Epithelial cell of esophagus (primary cell): ENCODE results near the gene SPPL3.
A peak's percentile ranks its signal among the peaks of the same experiment; 100 is the strongest.

ENCODE experiments used
- DNase-seq: peaks from one replicate; pipeline ENCODE4 v3.0.0; 2010; ENCODE audit warnings: low read depth
- H3K4me3 ChIP-seq: 2 replicates; pipeline ENCODE4 v1.5.1; 2011; ENCODE audit warnings: mild to moderate bottlenecking, low read length, control low read depth
- CTCF ChIP-seq: IDR thresholded peaks from 2 replicates; pipeline ENCODE4 v1.5.1; 2011; ENCODE audit warnings: low read depth, mild to moderate bottlenecking, low read length, control low read depth, inconsistent platforms; ENCODE audit not compliant: insufficient read depth; ENCODE audit errors: missing control alignments

SPPL3 gene

DNA sequence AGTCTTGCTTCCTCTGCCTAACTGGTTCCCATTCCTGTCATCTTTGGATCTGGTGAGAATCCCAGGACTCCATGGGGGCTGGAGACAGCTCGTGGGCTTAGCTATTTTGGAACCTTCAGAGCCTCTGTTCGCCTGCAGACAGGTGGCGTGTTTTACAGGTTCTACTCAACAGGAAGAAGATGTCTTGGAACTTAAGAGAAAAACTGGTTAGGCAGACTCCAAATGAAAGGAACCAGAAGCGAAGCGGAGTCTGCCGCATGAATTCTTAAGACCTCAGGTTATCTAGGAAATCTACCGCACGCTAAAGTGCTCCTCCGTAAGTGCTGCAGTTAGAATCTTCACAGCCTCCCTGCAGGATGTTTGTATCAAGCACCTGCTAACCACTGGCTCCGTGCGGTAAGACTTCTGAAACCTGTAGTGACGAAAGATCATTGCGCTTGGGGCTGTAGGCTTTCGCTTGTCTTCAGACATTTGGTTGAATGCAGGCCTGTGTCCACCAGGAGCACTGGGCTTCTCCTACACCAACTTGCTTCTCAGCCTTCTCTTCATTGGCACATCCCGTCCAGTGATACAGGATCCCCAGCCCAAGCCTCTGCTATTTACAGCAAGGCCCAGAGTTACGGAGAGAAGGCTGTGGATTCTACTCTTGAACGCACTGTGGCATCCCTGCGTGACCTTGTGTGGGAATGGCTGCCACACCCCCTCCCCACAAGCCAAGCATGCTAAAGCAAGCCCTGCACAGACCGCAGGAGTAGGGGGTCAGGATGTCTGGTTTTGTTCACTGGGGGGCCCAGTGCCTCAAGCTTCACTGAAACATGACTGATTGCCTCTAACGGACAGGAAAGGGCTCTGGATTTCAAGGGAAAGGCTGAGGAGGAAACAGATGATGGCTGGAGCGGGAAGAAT is 143.6 kb downstream of the SPPL3 start:
- DNase-seq, result peak; percentile 24

DNA sequence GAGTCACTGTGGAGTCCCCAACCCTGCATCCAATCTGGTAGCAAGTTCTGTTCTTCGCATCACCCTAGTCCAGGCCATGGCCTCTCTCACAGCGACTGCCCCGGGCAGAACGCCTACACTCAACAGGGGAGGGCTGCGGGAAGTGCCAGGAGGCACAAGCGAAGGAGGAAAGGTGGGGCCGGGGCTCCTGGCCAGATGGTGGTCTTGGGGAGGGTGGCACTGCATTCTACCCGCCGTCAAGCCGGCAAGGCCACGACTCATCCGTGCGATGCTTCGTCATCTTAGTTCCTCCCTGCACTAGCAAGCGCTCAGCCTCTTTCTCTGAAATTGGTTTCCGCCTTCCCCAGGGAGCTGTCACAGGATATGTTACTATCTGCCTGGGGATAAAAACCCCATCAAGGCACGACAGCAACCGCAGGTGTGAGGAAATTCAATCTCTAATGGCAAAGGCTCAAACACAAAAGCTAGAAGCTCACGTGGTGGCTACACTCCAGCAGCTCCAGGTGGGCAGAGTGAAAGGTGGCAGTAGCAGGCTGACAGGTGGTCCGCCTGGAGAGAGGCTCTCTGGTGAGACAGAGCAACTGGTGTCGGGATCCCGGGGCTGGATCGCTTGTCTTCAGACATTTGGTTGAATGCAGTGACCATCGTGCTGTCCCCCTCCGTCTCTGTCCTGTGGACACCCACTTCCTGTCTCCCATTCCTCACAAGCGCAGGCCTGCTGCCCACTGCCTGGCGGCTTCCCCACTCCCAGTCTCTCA is 144.4 kb downstream of the SPPL3 start:
- no peak for TF ChIP-seq CTCF
- no peak overlapping the region for H3K4me3 ChIP-seq
- peak; percentile 64 for DNase-seq

More for the DNA sequence above, 143.6 kb downstream of the SPPL3 start:
- TF ChIP-seq CTCF, result peak; percentile 31
- H3K4me3 ChIP-seq, result no peak overlapping the region

DNA sequence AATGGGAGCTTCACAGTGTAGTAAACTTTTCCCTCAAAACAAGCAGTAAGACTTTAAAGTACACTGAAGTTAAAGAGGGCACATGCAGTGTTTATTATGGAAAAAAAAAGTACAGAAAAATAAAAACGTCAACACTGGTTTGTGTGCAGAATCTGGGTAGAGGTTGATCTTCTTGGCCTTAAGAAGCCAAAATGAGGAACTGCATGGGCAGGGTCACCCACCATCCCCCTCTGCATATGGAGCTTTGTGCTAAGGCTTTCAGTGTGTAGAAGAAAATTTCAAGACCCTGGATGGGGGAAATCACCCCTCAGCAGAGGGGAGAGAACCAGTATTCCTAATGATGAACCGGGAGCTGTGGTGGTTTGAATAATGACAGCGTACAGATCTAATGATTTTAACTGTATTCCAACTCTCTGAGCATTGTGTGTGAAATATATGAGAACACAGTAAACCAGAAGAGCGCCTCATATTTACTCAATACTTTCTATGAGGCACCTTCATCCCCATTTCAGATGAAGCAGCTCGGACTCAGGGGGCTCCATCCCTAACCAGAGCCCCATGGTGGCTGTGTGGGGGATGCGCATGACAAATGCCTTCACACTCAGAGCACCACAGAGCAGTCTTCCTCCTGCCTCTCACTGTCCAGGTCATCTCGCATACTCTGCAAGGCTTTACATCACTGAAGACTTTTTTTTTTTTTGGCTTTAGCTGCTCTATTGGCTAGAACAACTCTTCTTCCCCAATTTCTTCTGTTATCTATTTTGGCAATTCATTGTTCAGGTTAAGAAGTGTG is 145.2 kb downstream of the SPPL3 start:
- H3K4me3 ChIP-seq, result no peak overlapping the region
- no peak for DNase-seq
- TF ChIP-seq CTCF, result no peak

- DNase-seq, result no peak
- no peak overlapping the region for H3K4me3 ChIP-seq
- TF ChIP-seq CTCF, result no peak
Observed at GRCh38 chr12:120757949-120758348, 146.2 kb downstream of the SPPL3 start.

DNA sequence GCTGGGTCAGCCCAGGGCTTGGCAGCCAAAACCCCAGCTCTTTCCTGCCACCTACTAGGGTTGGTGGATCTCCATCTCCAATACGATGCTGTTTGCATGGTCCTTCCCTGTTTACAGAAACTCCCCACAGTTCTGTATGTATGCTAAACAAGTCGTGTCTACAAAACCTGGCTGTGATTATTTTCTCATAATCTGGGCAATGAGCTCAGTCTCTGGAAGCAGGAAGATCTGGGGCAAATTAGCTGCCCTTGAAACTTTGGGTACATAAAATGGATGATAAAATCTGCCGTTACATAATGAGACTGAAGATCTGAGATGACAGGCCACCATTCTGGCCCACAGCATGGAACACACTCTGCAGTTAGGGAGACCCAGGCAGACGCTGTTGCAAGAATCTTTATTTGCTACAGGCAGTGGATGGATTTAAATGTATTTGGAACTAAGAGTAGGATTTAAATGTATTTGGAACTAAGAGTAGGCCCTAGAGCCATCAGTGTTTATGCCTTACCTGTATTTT is 146.9 kb downstream of the SPPL3 start:
- no peak for TF ChIP-seq CTCF
- no peak overlapping the region for H3K4me3 ChIP-seq
- DNase-seq, result no peak

GRCh38 chr12:120755269-120755668 is 148.9 kb downstream of the SPPL3 start:
- no peak for TF ChIP-seq CTCF
- no peak for DNase-seq
- H3K4me3 ChIP-seq, result no peak overlapping the region
